GM23338 (cell line): ENCODE results near the gene CYP4F3.

Experiments used
- CREB1 ChIP-seq: fragments of 250-450 bp; sonication (Bioruptor Pico); IDR thresholded peaks from 2 replicates; pipeline ENCODE4 v1.5.0; 2020; ENCODE audit warnings: low read depth, mild to moderate bottlenecking, moderate library complexity
- CTCF ChIP-seq, 2 experiments: fragments of 200-600 bp in 1 of 2; sonication (generic) in 1 of 2; conservative IDR thresholded peaks; 2 replicates each; pipeline versions ENCODE4 v1.5.1 to v1.6.1; 2016 to 2017; ENCODE audit warnings: antibody characterized with exemption in 2 of 2, low read depth in 2 of 2, mild to moderate bottlenecking in 2 of 2, moderate library complexity in 1 of 2
- ETS1 ChIP-seq: IDR thresholded peaks from 2 replicates; pipeline ENCODE4 v1.6.1; 2016; ENCODE audit warnings: antibody characterized with exemption
- EZH2 ChIP-seq: fragments of 200-600 bp; sonication (generic); IDR thresholded peaks from one replicate; pipeline ENCODE4 v1.8.0; 2017; ENCODE audit warnings: antibody characterized with exemption, mild to moderate bottlenecking, low read depth; ENCODE audit not compliant: unreplicated experiment
- EZH2phosphoT487 ChIP-seq: fragments of 200-600 bp; sonication (generic); IDR thresholded peaks from one replicate; pipeline ENCODE4 v1.8.1; 2018; ENCODE audit warnings: antibody characterized with exemption; ENCODE audit not compliant: unreplicated experiment
- JUNB ChIP-seq: IDR thresholded peaks from one replicate; pipeline ENCODE4 v1.6.1; 2016; ENCODE audit warnings: antibody characterized with exemption; ENCODE audit not compliant: unreplicated experiment
- POLR2AphosphoS5 ChIP-seq: IDR thresholded peaks from 2 replicates; pipeline ENCODE4 v1.6.1; 2016; ENCODE audit warnings: antibody characterized with exemption, low read depth
- STAT1 ChIP-seq: IDR thresholded peaks from one replicate; pipeline ENCODE4 v1.6.1; 2016; ENCODE audit warnings: antibody characterized with exemption; ENCODE audit not compliant: unreplicated experiment
- ZNF114 ChIP-seq: fragments of 250-450 bp; sonication (Bioruptor Pico); IDR thresholded peaks from 2 replicates; pipeline ENCODE4 v1.5.0; 2020; ENCODE audit warnings: mild to moderate bottlenecking, moderate library complexity
- ZNF331 ChIP-seq: fragments of 250-450 bp; sonication (Bioruptor Pico); IDR thresholded peaks from 2 replicates; pipeline ENCODE4 v1.5.0; 2020; ENCODE audit warnings: low read depth, mild to moderate bottlenecking, moderate library complexity
- TF ChIP-seq, protein P1 (sequence below): IDR thresholded peaks from one replicate; pipeline ENCODE4 v1.6.1; 2018; ENCODE audit warnings: antibody characterized with exemption; ENCODE audit not compliant: unreplicated experiment

- TF ChIP-seq STAT1: no peak
- TF ChIP-seq CTCF (conservative IDR thresholded peaks at IDR 0.05; ENCODE audit: low read depth in 2 of 2): no peak
- no peak for TF ChIP-seq EZH2
- TF ChIP-seq, protein P1, sequence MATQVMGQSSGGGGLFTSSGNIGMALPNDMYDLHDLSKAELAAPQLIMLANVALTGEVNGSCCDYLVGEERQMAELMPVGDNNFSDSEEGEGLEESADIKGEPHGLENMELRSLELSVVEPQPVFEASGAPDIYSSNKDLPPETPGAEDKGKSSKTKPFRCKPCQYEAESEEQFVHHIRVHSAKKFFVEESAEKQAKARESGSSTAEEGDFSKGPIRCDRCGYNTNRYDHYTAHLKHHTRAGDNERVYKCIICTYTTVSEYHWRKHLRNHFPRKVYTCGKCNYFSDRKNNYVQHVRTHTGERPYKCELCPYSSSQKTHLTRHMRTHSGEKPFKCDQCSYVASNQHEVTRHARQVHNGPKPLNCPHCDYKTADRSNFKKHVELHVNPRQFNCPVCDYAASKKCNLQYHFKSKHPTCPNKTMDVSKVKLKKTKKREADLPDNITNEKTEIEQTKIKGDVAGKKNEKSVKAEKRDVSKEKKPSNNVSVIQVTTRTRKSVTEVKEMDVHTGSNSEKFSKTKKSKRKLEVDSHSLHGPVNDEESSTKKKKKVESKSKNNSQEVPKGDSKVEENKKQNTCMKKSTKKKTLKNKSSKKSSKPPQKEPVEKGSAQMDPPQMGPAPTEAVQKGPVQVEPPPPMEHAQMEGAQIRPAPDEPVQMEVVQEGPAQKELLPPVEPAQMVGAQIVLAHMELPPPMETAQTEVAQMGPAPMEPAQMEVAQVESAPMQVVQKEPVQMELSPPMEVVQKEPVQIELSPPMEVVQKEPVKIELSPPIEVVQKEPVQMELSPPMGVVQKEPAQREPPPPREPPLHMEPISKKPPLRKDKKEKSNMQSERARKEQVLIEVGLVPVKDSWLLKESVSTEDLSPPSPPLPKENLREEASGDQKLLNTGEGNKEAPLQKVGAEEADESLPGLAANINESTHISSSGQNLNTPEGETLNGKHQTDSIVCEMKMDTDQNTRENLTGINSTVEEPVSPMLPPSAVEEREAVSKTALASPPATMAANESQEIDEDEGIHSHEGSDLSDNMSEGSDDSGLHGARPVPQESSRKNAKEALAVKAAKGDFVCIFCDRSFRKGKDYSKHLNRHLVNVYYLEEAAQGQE: no peak
- TF ChIP-seq POLR2AphosphoS5: no peak
- TF ChIP-seq ZNF331 (CRISPR knock-in tag): no peak
- no peak for TF ChIP-seq EZH2phosphoT487
- TF ChIP-seq CREB1 (CRISPR knock-in tag): no peak
- TF ChIP-seq ZNF114: no peak
- TF ChIP-seq JUNB: no peak
- no peak for TF ChIP-seq ETS1
These were observed 32.0 kb downstream of the CYP4F3 start, which contains the start of gene CYP4F12 for GRCh38 chr19:15672580-15673175.
